Pancreas (tissue), 10 donors: ENCODE results near the gene RBM20. TPM values are rescaled to one million over a fixed set of nuclear protein-coding genes. Genes with fewer than 3 reads are reported as not detected.

ENCODE experiments used
- ATAC-seq, 4 donors: fragments of 200-7000 bp; cut with Tn5 transposase; one replicate each; pipeline versions ENCODE4 v1.8.0 to v1.9.1; 2020; ENCODE audit warnings: mild to moderate bottlenecking in 4 of 4, moderate library complexity in 4 of 4
- DNase-seq, 6 donors: peaks; one replicate each; pipeline ENCODE4 v3.0.0-alpha.2; 2020
- FAIRE-seq: peaks from 2 replicates; lab custom pipeline; 2012; peaks lifted over from hg19 to GRCh38; lab: Jason Lieb, UNC
- H3K27ac ChIP-seq, 4 donors: fragments of 200-600 bp; sonication (generic); 1 replicate in 3 of 4; 2 replicates in 1 of 4; pipeline versions ENCODE4 v1.5.0 to v1.8.0; 2020
- H3K27me3 ChIP-seq, 4 donors: fragments of 200-600 bp; one replicate each; pipeline ENCODE4 v1.8.0; 2021
- H3K36me3 ChIP-seq, 3 donors: fragments of 200-600 bp; sonication (generic) in 1 of 3; one replicate each; pipeline versions ENCODE4 v1.5.0 to v1.8.0; 2020 to 2021
- H3K4me1 ChIP-seq, 3 donors: fragments of 200-600 bp; one replicate each; pipeline ENCODE4 v1.8.0; 2021
- H3K4me3 ChIP-seq, 4 donors: fragments of 200-600 bp; sonication (generic) in 2 of 4; one replicate each; pipeline versions ENCODE4 v1.5.0 to v1.8.0; 2020 to 2021
- H3K9me3 ChIP-seq, 4 donors: fragments of 200-600 bp; one replicate each; pipeline ENCODE4 v1.8.0; 2021
- CTCF ChIP-seq, 4 donors: fragments of 200-600 bp; sonication (generic) in 3 of 4; IDR thresholded peaks; one replicate each; pipeline versions ENCODE4 v1.5.0 to v1.8.0; 2021; ENCODE audit warnings: antibody characterized with exemption in 4 of 4
- WGBS, 2 donors: extraction: QIAGEN DNeasy Blood & Tissue Kit; methylation state at CpG; one replicate each; pipeline ENCODE4 v1.1.7; 2013; 5-methylcytosine and 5-hydroxymethylcytosine counted together
- intact Hi-C, 3 donors: fragments of 100-400 bp; cut with DNase I; formaldehyde crosslinking; loops; one replicate each; pipeline versions ENCODE4 v1.11.1 to v1.14.2; 2022
- polyA plus RNA-seq, 2 donors: library from polyadenylated mRNA; stranded (reverse); fragments of 200-250 nt; gene quantifications; one replicate each; pipeline ENCODE4 v1.2.3, GENCODE V29; 2013
- total RNA-seq, 6 donors: library from RNA; stranded (reverse); fragmentation: NEBNext Ultra II Directional in 4 of 6; extraction: Animal tissue kit (Norgen Biotek cat#: 25700) in 4 of 6; gene quantifications; one replicate each; pipeline versions ENCODE4 v1.2.1 to v1.2.4, GENCODE V29; 2021 to 2023
- donor health status: healthy with polysubstance abuse.
- donor health status: DM: no; HTN: no; CAD: no; lungs with moderate emphysema.
- donor health status: DM: no; HTN: no; CAD: no.
- donor health status: control.
- donor health status: control.
- donor health status: Bipolar disorder and iron deficiency.
- donor health status: DM: yes; HTN: yes; CAD: no.
- donor health status: DM: no; HTN: no; CAD: no.
- donor health status: DM: no; HTN: no; CAD: no.
- donor health status: DM: yes; HTN: yes; CAD: no.

Gene RBM20
- total RNA-seq (10 to 100 TPM in 2 of 6 donors, 1 to 10 TPM in 3, under 1 TPM in 1; 0.79 to 18.3 (median 3.6) TPM), polyA plus RNA-seq (10 to 100 TPM in 1 of 2 donors, 1 to 10 TPM in 1; 2.7 to 23.6 TPM)

- WGBS, 2 donors: 1% methylated on average over 81 to 106 of the region's 106 CpGs
- intact Hi-C loops: no loop called here
- DNase-seq: peak in 4 of 6 donors; percentile 26 to 75 (median 53)
- Histone ChIP-seq H3K4me3 (peak within 1 kb of the TSS; percentile 22 to 71 (median 44)), H3K4me1 (peaks cover 0 to 8% (median 4%) of the 10 kb centered on the region in 3 donors), H3K9me3 (no peaks in the 10 kb centered on the region), H3K36me3 (no peaks in the 10 kb centered on the region), H3K27me3 (peaks cover 2 to 59% (median 16%) of the 10 kb centered on the region in 4 donors), H3K27ac (no peak within 1 kb of the TSS)
- ATAC-seq: peak; percentile 61 to 86 (median 78)
- no peak for FAIRE-seq
- no peak for TF ChIP-seq CTCF (IDR thresholded peaks at IDR 0.05)
Measured at GRCh38 chr10:110643653-110644597, at the start of gene RBM20. Gene RBM20 (plus strand): TSS chr10:110644336. CDS start chr10:110644455, 119 bp downstream.

GRCh38 chr10:110597476-110597875 is 46.7 kb upstream of the RBM20 start:
- H3K4me3 ChIP-seq: no peak overlapping the region
- H3K27ac ChIP-seq: no peak overlapping the region
- intact Hi-C loops: no loop called here
- no peak for TF ChIP-seq CTCF (IDR thresholded peaks at IDR 0.05)
- ATAC-seq (no peak), DNase-seq (no peak), FAIRE-seq (no peak)
- no peaks in the 10 kb centered on the region for H3K27me3 ChIP-seq
- H3K36me3 ChIP-seq: peaks cover 4 to 41% (median 15%) of the 10 kb centered on the region in 3 donors
- no peaks in the 10 kb centered on the region for H3K4me1 ChIP-seq
- WGBS, 2 donors: 92% methylated on average over 2 of the region's 2 CpGs
- no peaks in the 10 kb centered on the region for H3K9me3 ChIP-seq

- 64 to 66% methylated on average over 2 of the region's 2 CpGs for WGBS, 2 donors
- Histone ChIP-seq H3K36me3 (peaks cover 7 to 57% (median 17%) of the 10 kb centered on the region in 3 donors), H3K4me3 (no peak overlapping the region), H3K4me1 (no peaks in the 10 kb centered on the region), H3K27ac (no peak overlapping the region), H3K9me3 (no peaks in the 10 kb centered on the region), H3K27me3 (no peaks in the 10 kb centered on the region)
- peak in 3 of 4 donors; percentile 45 to 60 (median 46) for ATAC-seq
- DNase-seq: no peak
- peak; percentile 89 for FAIRE-seq
- TF ChIP-seq CTCF (IDR thresholded peaks at IDR 0.05): peak in 2 of 4 donors; percentile 21 to 25
- intact Hi-C loops: no loop called here
Measured at GRCh38 chr10:110600487-110601101, 43.5 kb upstream of the RBM20 start.

- Histone ChIP-seq H3K4me3 (no peak overlapping the region), H3K4me1 (no peaks in the 10 kb centered on the region), H3K27me3 (no peaks in the 10 kb centered on the region), H3K27ac (no peak overlapping the region), H3K36me3 (peaks cover 11 to 53% (median 17%) of the 10 kb centered on the region in 3 donors), H3K9me3 (no peaks in the 10 kb centered on the region)
- no peak for DNase-seq
- no peak for TF ChIP-seq CTCF (IDR thresholded peaks at IDR 0.05)
- ATAC-seq: no peak
- 87 to 91% methylated on average over 4 of the region's 4 CpGs for WGBS, 2 donors
- no peak for FAIRE-seq
- intact Hi-C loops: no loop called here
Measured at GRCh38 chr10:110601581-110601980, 42.6 kb upstream of the RBM20 start.
